ENCODE measurements around the gene RBBP8NL.

GRCh38 chr20:62408640-62409039, 18.7 kb downstream of the RBBP8NL start:
- TF ChIP-seq, protein P1, sequence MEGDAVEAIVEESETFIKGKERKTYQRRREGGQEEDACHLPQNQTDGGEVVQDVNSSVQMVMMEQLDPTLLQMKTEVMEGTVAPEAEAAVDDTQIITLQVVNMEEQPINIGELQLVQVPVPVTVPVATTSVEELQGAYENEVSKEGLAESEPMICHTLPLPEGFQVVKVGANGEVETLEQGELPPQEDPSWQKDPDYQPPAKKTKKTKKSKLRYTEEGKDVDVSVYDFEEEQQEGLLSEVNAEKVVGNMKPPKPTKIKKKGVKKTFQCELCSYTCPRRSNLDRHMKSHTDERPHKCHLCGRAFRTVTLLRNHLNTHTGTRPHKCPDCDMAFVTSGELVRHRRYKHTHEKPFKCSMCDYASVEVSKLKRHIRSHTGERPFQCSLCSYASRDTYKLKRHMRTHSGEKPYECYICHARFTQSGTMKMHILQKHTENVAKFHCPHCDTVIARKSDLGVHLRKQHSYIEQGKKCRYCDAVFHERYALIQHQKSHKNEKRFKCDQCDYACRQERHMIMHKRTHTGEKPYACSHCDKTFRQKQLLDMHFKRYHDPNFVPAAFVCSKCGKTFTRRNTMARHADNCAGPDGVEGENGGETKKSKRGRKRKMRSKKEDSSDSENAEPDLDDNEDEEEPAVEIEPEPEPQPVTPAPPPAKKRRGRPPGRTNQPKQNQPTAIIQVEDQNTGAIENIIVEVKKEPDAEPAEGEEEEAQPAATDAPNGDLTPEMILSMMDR (IDR thresholded peaks at IDR 0.05) = no peak
- no peak for TF ChIP-seq POLR2A (IDR thresholded peaks at IDR 0.05)

All from tibial nerve (tissue), 3 donors.